ENCODE measurements around the gene MYO15A.
A peak's percentile ranks its signal among the peaks of the same experiment; 100 is the strongest.

Gene MYO15A

DNA sequence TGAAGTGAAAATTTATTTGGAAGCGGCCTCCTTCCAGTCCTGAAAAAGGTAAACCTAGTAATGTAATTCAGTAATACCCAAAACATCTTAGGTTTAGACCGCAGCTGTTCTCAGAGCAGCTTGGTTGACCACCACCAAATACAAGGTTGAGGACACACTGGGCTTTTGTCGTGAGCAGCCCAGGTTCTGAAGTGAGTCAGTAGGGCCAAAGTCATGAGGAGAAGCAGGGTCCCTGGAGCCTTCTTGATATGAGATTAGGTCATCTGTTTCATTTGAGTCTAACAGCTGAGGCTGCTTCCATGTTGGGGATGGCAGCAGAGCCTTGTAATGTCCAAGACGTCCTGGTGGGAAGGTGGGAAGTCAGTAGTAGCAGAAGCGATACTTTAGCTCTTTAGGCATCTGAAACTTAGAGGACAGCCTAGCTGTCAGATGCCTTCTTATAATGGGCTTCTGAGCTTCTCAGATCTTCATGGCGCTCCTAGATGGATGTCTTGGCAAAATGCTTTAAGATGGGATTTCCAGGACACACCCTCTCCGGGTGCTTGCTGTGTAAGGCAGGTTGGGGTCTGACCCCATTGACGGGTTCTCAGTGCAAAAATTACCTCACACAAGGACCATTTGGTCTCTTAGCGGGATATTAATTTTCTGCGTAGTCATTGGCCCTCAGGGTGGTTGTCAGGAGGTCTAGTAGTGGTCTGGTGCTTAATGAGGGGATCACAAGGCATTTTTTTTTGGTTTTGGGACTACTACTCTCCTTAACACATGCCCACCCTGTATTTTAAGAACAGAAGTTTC, 77.5 kb downstream of the MYO15A start:
- no peak for DNase-seq

DNA sequence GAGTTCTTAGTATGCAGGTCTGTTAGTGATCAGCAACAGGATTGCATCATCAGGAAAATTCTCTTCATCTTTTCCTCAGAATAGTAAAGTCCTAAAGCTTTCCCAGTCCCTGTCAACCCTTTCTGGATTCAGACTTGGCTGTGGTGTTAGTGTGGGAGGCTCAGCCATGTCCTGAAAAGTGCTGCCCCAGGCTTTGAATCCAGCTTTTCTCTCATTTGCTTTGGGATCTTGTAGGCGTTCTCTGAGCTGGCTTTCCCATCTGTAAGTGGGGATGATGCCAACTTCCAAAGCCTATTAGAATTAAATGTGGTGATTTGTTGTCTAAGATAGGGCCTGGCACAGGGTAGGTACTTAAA, 78.0 kb downstream of the MYO15A start:
- Mint-ChIP-seq H3K27me3 (no peaks in the 10 kb centered on the region), H3K4me3 (peak overlapping the region; percentile 93), H3K4me1 (peaks cover 70% of the 10 kb centered on the region), H3K27ac (peak overlapping the region; percentile 16), H3K36me3 (peaks cover 53% of the 10 kb centered on the region), H3K9me3 (no peaks in the 10 kb centered on the region)
- CTCF ChIA-PET: interaction anchor here (1.1 to 2.1 kb wide), 2 partner anchors 45 to 176 kb away, joined by 3 to 4 read pairs; no protein-coding TSS in a partner anchor
- no peak for DNase-seq

More for the DNA sequence above, 77.5 kb downstream of the MYO15A start:
- peak overlapping the region; percentile 93 for H3K4me3 Mint-ChIP-seq
- H3K9me3 Mint-ChIP-seq: no peaks in the 10 kb centered on the region
- H3K36me3 Mint-ChIP-seq: peaks cover 53% of the 10 kb centered on the region
- peak overlapping the region; percentile 95 for H3K27ac Mint-ChIP-seq
- H3K4me1 Mint-ChIP-seq: peaks cover 70% of the 10 kb centered on the region
- H3K27me3 Mint-ChIP-seq: no peaks in the 10 kb centered on the region
- CTCF ChIA-PET: interaction anchor here (1.1 to 2.1 kb wide), 3 partner anchors 14 to 177 kb away, joined by 3 to 4 read pairs (median 3); no protein-coding TSS in a partner anchor

DNA sequence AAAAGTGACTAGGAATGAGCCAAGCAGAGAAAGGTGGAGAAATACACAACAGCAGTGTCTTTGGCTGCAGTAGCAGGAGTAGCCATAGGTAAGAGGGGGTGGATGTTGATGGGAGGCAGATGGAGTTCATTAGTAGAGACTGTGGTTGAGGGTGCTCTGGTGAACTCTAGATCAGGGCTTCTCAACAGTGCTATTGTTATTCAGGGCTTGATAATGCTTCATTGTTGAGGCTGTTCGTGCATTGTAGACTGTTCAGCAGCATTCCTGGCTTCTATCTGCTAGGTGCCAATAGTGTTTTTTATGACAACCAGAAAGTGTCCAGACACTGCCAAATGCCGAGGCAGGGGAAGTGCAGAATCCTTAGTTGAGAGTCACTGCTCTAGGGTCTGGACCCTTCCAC, 78.7 kb downstream of the MYO15A start:
- peak overlapping the region; percentile 93 for H3K4me3 Mint-ChIP-seq
- peaks cover 55% of the 10 kb centered on the region for H3K36me3 Mint-ChIP-seq
- no peaks in the 10 kb centered on the region for H3K9me3 Mint-ChIP-seq
- DNase-seq: no peak
- H3K27me3 Mint-ChIP-seq: no peaks in the 10 kb centered on the region
- CTCF ChIA-PET: interaction anchor here (2.1 kb wide), 1 partner anchor 45 kb away, joined by 4 read pairs; no protein-coding TSS in a partner anchor
- peak overlapping the region; percentile 16 for H3K27ac Mint-ChIP-seq
- H3K4me1 Mint-ChIP-seq: peaks cover 67% of the 10 kb centered on the region

DNA sequence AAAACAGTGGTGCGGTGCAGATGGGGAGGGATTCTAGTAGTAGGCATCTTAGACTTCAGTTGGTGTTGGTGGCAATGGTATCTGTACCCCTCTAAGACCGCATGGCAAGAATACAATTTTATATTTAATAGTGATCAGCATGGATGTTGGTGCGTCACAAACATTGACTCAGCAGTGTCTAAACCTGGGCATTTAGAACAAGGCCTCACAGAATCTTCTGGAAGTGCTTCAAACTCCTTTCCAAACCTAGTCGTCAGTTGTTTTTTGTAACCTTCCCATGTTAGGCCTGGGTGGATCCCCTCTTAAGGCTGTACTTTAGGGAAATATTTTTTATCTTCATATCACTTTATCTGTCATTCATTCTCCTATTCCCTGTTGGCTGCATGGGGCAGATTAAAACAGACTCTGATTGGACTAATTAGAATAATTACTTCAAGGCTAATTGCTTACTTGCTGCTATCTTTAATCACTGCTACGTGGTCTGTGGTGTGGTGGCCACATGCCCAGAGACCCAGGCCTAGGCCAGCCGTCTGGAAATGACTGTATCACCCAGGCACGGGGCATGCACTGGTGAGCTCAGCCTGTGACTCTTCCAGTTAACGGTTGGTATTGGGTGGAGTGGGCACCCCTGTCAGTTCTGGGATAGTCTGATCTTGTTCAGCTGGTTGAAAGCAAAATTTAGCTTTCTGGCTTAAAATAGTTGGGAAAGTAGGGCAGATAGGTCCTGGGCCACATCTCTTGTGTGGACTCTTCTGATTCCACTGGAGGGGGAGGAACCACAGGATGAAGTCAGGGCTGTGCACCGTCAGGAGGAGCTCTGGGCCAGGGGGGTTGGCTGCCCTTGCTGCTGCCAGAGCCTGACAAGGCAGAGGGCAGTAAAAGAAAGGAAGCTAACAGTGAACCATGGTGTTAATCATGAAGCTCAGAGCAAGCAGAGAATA, 79.5 kb downstream of the MYO15A start:
- Mint-ChIP-seq H3K4me3 (peak overlapping the region; percentile 93), H3K36me3 (peaks cover 57% of the 10 kb centered on the region)
- CTCF ChIA-PET: interaction anchor here (0.7 to 1.9 kb wide), 3 partner anchors 29 to 48 kb away, joined by 3 to 5 read pairs (median 3); no protein-coding TSS in a partner anchor

DNA sequence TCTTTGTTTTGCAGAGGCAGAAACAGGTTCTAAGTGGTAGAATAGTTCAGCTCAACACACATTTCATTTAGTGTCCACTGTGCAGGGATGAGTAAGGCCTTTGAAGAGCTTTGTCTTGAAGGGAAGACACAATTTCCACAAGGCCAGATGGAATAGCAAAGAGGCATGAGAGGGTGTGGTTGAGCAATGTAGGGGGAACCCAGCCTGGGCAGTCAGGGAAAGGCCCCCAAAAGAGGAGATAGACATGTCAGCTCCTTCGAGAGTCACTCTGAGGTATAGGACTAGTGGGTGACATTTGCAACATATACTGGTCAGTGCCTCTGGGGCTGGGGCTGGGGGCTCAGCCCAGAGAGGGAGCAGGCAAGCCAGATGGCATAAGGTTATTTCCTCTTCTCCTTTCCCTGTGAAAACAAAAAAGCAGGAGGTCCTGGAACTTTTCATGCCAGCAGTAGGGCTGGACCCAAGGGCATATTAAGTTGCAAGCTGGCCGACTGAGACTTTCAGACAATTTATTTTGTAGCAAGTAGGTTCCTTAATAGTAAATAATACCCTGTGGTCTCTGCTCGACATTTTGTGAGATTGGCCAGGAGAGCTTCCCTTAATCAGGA, 82.2 kb downstream of the MYO15A start:
- CTCF ChIA-PET: interaction anchor here (1.8 kb wide), 1 partner anchor 11 kb away, joined by 6 read pairs; no protein-coding TSS in a partner anchor
- H3K9me3 Mint-ChIP-seq: no peaks in the 10 kb centered on the region
- peaks cover 58% of the 10 kb centered on the region for H3K36me3 Mint-ChIP-seq

More for the DNA sequence above, 79.5 kb downstream of the MYO15A start:
- Mint-ChIP-seq H3K4me1 (peaks cover 61% of the 10 kb centered on the region), H3K9me3 (no peaks in the 10 kb centered on the region), H3K27me3 (no peaks in the 10 kb centered on the region), H3K27ac (peak overlapping the region; percentile 6)
- no peak for DNase-seq

DNA sequence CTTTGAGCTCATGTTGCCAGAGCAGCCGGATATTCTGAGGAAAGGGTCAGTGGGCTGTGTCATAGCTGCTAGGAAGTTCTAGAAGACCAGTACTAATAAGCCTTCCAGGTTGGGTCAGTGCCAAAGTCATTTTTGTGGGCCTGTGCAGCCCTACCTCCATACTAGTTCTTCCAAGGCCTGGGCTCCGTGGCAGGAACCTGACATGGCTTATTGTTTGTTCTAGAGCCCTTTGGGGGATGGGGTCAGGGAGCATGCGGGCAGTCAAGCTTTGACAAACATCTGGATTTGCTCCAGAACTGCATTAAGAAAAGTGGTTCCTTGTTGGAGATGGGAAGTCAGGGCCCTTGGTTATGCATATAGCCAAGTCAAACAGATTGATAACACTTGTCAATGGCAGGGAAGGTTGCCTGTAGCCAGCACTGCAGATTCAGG, 82.7 kb downstream of the MYO15A start:
- no peak for DNase-seq
- CTCF ChIA-PET: interaction anchor here (1.2 to 1.8 kb wide), 2 partner anchors 9 to 11 kb away, joined by 3 to 6 read pairs; no protein-coding TSS in a partner anchor
- Mint-ChIP-seq H3K36me3 (peaks cover 56% of the 10 kb centered on the region), H3K4me3 (no peak overlapping the region), H3K9me3 (no peaks in the 10 kb centered on the region), H3K4me1 (peaks cover 51% of the 10 kb centered on the region), H3K27ac (no peak overlapping the region), H3K27me3 (no peaks in the 10 kb centered on the region)

More for the DNA sequence above, 82.2 kb downstream of the MYO15A start:
- H3K4me1 Mint-ChIP-seq: peaks cover 56% of the 10 kb centered on the region
- H3K27ac Mint-ChIP-seq: no peak overlapping the region
- DNase-seq: no peak
- no peak overlapping the region for H3K4me3 Mint-ChIP-seq
- no peaks in the 10 kb centered on the region for H3K27me3 Mint-ChIP-seq

DNA sequence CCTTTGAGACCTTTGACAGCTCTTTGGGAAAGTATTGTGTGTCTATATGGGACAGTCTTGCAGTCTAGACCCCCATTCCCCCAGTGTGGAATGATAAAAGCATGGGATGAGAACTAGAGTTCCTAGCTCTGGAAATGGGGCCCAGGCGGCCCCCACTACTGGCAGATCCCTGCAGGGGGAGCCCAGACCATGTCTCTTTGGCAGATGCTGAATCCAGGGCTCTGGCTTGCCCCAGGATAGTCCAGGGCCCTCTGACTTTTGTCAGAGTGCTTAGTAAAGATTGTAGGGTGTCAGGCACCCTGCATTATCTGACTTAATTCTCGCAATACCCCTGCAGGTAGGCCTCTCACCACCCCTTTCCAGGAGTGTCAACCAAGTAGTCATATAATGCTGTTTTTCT, 83.4 kb downstream of the MYO15A start:
- no peak for DNase-seq
- CTCF ChIA-PET: interaction anchor here (1.0 to 1.2 kb wide), 2 partner anchors 9 kb away, joined by 3 read pairs; partner anchors contain the start of gene ALKBH5
- Mint-ChIP-seq H3K27ac (no peak overlapping the region), H3K36me3 (peaks cover 53% of the 10 kb centered on the region), H3K9me3 (no peaks in the 10 kb centered on the region), H3K27me3 (no peaks in the 10 kb centered on the region), H3K4me1 (peaks cover 46% of the 10 kb centered on the region), H3K4me3 (no peak overlapping the region)

DNA sequence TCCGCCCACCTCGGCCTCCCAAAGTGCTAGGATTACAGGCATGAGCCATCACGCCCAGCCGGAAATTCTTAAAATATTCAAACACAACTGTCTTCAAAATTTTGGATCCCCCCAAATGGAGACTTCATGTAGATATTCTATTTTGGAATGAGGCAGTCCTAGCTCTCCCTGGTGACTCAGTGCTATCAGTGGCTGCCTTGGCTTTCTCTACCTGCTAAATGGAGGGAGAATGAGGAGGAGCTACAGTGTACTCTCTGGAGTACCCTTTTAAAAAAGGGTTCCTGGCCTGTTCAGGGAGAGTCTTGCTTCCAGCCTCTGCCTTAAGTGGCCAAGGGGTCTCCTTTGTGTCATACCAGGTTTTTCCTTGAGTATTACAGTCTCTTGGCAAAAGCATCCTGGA, 85.8 kb downstream of the MYO15A start:
- Mint-ChIP-seq H3K9me3 (no peaks in the 10 kb centered on the region), H3K27ac (no peak overlapping the region), H3K4me3 (no peak overlapping the region), H3K27me3 (no peaks in the 10 kb centered on the region), H3K36me3 (peaks cover 57% of the 10 kb centered on the region), H3K4me1 (peaks cover 35% of the 10 kb centered on the region)
- DNase-seq: no peak
- CTCF ChIA-PET: no interaction called here

DNA sequence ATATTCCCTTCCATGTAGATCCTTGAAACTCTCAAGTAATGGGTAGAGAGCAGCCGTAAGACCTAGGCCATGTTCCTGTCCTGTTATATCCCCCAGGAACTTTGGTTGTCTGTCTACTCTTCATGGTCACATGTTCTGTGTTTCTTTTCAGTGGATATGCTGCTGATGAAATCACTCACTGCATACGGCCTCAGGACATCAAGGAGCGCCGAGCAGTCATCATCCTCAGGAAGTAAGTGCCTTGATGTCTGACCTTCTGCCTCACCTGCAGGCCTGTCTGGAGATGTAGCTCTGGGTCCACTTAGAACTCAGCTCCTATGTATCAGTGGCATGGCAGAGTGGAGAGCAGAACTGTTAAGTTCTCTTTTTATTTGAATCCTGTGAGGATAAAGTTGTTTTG, 86.2 kb downstream of the MYO15A start:
- Mint-ChIP-seq H3K27me3 (no peaks in the 10 kb centered on the region), H3K9me3 (no peaks in the 10 kb centered on the region), H3K27ac (no peak overlapping the region), H3K4me3 (no peak overlapping the region), H3K36me3 (peaks cover 56% of the 10 kb centered on the region), H3K4me1 (peaks cover 31% of the 10 kb centered on the region)
- DNase-seq: no peak
- CTCF ChIA-PET: no interaction called here

DNA sequence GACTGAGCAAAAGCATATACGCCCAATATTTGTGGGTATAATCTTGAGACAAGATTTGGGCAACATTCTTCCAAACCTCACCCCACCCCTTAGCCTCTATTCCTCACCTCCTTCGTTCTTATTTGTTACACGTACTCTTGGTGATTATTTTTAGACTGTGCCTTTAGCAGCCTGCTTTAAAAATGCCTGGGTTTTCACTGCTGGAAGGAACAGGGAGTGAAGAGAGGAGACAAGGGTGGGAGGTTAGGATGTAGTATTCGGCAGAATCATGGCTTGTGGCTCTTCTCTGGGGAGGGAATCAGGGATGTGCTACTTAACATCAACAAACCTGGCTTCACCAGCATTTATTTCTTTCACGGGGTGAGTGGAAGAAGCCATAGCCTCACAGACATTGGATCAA, 86.7 kb downstream of the MYO15A start:
- DNase-seq: no peak
- Mint-ChIP-seq H3K4me3 (no peak overlapping the region), H3K4me1 (peaks cover 27% of the 10 kb centered on the region), H3K36me3 (peaks cover 52% of the 10 kb centered on the region), H3K27ac (no peak overlapping the region), H3K27me3 (no peaks in the 10 kb centered on the region), H3K9me3 (no peaks in the 10 kb centered on the region)
- CTCF ChIA-PET: no interaction called here

DNA sequence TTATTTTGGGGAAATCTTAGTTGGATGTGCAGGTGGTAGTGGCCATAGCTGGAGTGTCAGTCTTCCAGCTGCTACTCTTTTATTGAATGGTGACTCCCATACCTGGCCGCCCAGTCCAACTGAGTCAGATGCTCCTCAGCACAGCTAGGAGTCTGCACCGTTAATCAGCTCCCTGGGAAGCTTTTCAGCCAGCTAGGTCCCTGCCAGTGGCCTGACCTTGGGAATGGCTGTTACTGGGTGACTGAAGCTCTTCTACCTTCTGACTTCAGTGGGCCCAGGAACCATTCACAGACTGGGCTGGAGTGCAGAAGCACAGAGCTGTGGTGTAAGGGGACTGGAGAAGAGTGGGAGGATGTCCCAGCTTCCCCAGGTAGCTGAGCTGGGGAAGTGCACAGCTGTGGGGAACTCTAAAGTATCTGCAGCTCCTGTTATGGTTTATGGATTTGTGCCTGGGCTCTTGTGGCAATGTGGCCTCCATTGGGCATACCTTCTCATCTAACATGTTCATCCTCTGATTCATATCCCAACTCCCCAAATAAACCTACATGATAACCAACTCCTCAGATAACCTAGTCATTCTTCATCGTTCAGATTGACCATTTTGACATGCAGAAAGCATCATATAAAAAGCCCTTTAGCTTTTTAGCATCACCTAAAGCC, 89.1 kb downstream of the MYO15A start:
- Mint-ChIP-seq H3K27ac (no peak overlapping the region), H3K4me3 (no peak overlapping the region), H3K36me3 (peaks cover 52% of the 10 kb centered on the region), H3K9me3 (no peaks in the 10 kb centered on the region), H3K4me1 (peaks cover 15% of the 10 kb centered on the region), H3K27me3 (no peaks in the 10 kb centered on the region)
- no peak for DNase-seq
- CTCF ChIA-PET: interaction anchor here (0.8 to 1.4 kb wide), 4 partner anchors 12 to 55 kb away, joined by 3 to 5 read pairs (median 4); no protein-coding TSS in a partner anchor

DNA sequence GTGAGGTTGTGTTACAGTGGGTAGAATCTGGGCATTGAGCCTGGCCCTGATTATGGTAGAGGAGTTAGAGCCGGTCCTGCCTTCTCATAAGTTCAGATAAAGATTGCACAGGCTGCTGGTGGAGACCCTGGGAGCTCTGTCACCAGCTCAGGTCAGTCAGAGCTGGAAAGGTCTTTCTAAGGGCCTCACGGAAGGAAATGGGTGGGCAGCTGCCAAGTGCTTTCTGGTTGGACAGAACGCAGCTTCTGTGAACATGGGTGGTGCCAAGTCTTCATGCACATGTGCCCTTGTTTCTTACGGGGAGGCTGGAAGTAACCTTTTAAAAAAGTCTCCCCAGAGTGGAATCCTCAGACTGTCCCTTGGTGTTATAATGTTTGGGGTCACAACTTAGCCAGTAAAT, 90.0 kb downstream of the MYO15A start:
- Mint-ChIP-seq H3K9me3 (no peaks in the 10 kb centered on the region), H3K27ac (no peak overlapping the region), H3K36me3 (peaks cover 54% of the 10 kb centered on the region), H3K4me1 (peaks cover 15% of the 10 kb centered on the region), H3K4me3 (no peak overlapping the region), H3K27me3 (no peaks in the 10 kb centered on the region)
- CTCF ChIA-PET: interaction anchor here (1.0 to 1.4 kb wide), 2 partner anchors 11 to 55 kb away, joined by 4 to 5 read pairs; no protein-coding TSS in a partner anchor
- no peak for DNase-seq

DNA sequence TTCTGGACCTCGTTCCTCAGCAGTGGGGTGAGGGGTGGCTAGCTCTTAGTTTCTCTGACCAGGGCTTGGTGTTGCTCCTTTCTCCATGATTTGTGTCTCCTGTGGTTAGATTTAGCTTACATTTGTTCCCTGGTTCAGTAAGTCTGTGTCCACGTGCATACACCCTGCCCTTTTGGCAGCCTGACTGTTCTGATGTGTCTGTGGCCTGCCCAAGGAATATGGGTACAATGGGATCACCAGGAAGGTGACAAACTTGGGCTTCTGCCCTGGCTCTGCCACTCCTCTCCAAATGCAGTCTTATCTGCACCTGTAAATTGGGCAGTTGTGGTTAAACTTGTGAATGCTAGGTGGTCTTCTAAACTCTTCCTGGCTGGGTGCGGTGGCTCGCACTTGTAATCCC, 92.6 kb downstream of the MYO15A start:
- DNase-seq: no peak
- no peaks in the 10 kb centered on the region for H3K9me3 Mint-ChIP-seq
- no peak overlapping the region for H3K27ac Mint-ChIP-seq
- H3K4me1 Mint-ChIP-seq: peaks cover 14% of the 10 kb centered on the region
- no peak overlapping the region for H3K4me3 Mint-ChIP-seq
- H3K36me3 Mint-ChIP-seq: peaks cover 40% of the 10 kb centered on the region
- no peaks in the 10 kb centered on the region for H3K27me3 Mint-ChIP-seq
- CTCF ChIA-PET: interaction anchor here (1.0 to 2.0 kb wide), 2 partner anchors 9 to 11 kb away, joined by 3 to 6 read pairs; no protein-coding TSS in a partner anchor
